ENCODE measurements around the gene HSD17B1. TPM values are rescaled to one million over a fixed set of nuclear protein-coding genes. Genes with fewer than 3 reads are reported as not detected.

Gene HSD17B1
- total RNA-seq, 1 donor from 2014 or later: 1.8 TPM

DNA sequence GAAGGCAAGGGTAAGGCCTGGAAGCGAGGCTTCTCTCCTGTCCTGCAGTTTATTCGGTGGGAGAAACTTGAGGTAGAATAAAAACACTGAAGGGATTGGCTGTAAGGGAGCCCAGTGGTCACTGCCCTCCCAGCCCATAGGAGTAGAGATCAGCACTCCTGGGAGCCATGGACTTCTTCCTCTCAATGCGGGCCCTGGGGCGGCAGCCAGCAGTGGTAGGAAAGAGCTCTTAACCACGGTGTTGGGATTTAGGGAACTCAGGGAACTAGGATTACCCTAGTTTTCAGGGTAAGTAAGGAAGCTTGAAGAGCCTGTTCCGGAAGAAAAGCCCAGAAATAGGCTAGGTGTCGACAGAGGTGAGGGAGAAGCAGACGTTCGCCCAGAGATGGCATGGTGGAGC lies 40.5 kb upstream of the HSD17B1 start:
- TF ChIP-seq, protein P1, sequence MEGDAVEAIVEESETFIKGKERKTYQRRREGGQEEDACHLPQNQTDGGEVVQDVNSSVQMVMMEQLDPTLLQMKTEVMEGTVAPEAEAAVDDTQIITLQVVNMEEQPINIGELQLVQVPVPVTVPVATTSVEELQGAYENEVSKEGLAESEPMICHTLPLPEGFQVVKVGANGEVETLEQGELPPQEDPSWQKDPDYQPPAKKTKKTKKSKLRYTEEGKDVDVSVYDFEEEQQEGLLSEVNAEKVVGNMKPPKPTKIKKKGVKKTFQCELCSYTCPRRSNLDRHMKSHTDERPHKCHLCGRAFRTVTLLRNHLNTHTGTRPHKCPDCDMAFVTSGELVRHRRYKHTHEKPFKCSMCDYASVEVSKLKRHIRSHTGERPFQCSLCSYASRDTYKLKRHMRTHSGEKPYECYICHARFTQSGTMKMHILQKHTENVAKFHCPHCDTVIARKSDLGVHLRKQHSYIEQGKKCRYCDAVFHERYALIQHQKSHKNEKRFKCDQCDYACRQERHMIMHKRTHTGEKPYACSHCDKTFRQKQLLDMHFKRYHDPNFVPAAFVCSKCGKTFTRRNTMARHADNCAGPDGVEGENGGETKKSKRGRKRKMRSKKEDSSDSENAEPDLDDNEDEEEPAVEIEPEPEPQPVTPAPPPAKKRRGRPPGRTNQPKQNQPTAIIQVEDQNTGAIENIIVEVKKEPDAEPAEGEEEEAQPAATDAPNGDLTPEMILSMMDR (IDR thresholded peaks at IDR 0.05; ENCODE audit: insufficient read depth, low read length, poor library complexity, severe bottlenecking): no peak
- Histone ChIP-seq H3K36me3 (ENCODE audit: control insufficient read depth, insufficient read depth, low read length) (peaks cover 2% of the 10 kb centered on the region), H3K4me3 (ENCODE audit: low read depth, low read length) (no peak overlapping the region), H3K27me3 (ENCODE audit: control insufficient read depth, insufficient read depth, low read length) (no peaks in the 10 kb centered on the region)
- no peak for DNase-seq (ENCODE audit: low read depth)

DNA sequence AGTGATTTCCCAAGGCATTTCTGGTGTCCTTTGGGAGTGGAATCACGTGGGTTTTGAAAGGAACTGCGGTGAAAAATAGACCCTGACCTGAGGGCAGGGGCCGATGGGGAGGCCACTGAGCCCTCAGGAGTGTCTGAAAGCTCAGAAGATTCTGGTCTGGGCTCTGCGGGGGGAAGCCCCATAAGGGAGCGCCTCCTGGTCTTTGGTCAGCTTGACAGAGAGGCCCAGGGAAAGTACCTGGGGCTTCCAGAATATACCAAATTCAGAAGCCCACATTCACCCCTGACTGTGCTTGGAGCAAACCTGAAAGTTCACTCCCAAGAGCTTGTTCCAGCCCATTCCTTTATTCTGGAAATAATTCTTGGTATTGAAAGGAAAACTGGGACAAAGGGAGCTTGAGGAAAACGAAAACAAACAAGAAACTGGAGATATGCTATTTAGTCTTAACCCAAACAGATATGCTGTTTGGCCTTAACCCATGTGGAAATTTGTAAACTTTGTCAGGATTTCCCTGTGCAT lies 39.9 kb upstream of the HSD17B1 start:
- no peak for DNase-seq (ENCODE audit: low read depth)
- TF ChIP-seq, protein P1 (IDR thresholded peaks at IDR 0.05; ENCODE audit: insufficient read depth, low read length, poor library complexity, severe bottlenecking): no peak
- H3K36me3 ChIP-seq (ENCODE audit: control insufficient read depth, insufficient read depth, low read length): peaks cover 2% of the 10 kb centered on the region
- H3K27me3 ChIP-seq (ENCODE audit: control insufficient read depth, insufficient read depth, low read length): no peaks in the 10 kb centered on the region
- H3K4me3 ChIP-seq (ENCODE audit: low read depth, low read length): no peak overlapping the region

DNA sequence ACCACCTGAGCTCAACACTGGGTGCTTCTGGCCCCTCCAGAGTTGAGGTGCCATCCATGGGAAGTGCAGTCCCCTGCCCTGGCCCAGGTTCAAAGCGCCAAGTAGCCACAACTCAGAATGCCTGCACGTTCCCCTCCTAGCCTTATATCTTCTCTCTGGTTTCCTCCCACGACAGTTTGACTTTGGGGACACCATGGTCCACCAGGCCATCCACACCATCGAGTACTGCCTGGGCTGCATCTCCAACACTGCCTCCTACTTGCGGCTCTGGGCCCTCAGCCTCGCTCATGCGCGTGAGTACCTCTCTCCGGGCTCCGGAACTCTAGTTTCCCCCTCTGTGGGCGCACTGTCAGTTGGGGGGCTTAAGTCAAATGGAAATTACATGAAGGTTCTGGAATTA lies 39.0 kb upstream of the HSD17B1 start:
- DNase-seq (ENCODE audit: low read depth): no peak
- TF ChIP-seq, protein P1 (IDR thresholded peaks at IDR 0.05; ENCODE audit: insufficient read depth, low read length, poor library complexity, severe bottlenecking): no peak

DNA sequence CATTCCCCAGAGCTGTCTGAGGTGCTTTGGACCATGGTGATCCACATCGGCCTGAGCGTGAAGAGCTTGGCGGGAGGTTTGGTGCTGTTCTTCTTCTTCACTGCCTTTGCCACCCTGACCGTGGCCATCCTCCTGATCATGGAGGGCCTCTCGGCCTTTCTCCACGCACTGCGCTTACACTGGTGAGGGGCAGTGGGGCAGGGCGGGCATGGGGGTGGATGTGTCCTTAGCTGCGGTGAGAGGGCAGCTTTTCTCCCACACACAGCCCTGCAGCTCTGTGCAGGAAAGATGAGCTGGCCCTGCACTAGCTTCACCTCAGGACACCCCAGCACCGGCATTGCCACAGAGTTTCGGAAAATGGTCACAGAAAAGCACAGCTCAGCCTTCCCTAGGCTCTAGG lies 38.4 kb upstream of the HSD17B1 start:
- DNase-seq (ENCODE audit: low read depth): no peak
- no peak overlapping the region for H3K4me3 ChIP-seq (ENCODE audit: low read depth, low read length)
- H3K27me3 ChIP-seq (ENCODE audit: control insufficient read depth, insufficient read depth, low read length): no peaks in the 10 kb centered on the region
- TF ChIP-seq, protein P1 (IDR thresholded peaks at IDR 0.05; ENCODE audit: insufficient read depth, low read length, poor library complexity, severe bottlenecking): no peak
- H3K36me3 ChIP-seq (ENCODE audit: control insufficient read depth, insufficient read depth, low read length): no peaks in the 10 kb centered on the region

More for the DNA sequence above, 39.0 kb upstream of the HSD17B1 start:
- no peak overlapping the region for H3K4me3 ChIP-seq (ENCODE audit: low read depth, low read length)
- H3K27me3 ChIP-seq (ENCODE audit: control insufficient read depth, insufficient read depth, low read length): no peaks in the 10 kb centered on the region
- no peaks in the 10 kb centered on the region for H3K36me3 ChIP-seq (ENCODE audit: control insufficient read depth, insufficient read depth, low read length)

DNA sequence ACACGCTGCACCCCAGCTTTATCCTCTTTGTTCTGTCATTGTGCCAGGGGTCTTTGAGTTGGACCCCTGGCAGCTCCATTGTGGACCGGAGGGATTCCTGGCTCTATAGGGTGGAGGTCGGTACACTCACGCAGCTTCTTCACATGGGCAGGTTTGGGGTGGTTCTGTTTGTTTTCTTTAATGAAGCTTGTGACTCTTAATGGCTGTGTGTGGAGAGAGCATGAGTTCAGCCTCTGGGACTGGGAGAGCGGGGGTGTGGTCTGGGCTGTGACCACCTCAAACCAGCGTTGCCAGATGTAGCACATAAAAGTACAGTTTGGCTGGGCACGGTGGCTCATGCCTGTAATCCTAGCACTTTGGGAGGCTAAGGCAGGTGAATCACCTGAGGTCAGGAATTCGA lies 37.9 kb upstream of the HSD17B1 start:
- Histone ChIP-seq H3K4me3 (ENCODE audit: low read depth, low read length) (no peak overlapping the region), H3K27me3 (ENCODE audit: control insufficient read depth, insufficient read depth, low read length) (no peaks in the 10 kb centered on the region), H3K36me3 (ENCODE audit: control insufficient read depth, insufficient read depth, low read length) (no peaks in the 10 kb centered on the region)
- no peak for DNase-seq (ENCODE audit: low read depth)
- TF ChIP-seq, protein P1 (IDR thresholded peaks at IDR 0.05; ENCODE audit: insufficient read depth, low read length, poor library complexity, severe bottlenecking): no peak

DNA sequence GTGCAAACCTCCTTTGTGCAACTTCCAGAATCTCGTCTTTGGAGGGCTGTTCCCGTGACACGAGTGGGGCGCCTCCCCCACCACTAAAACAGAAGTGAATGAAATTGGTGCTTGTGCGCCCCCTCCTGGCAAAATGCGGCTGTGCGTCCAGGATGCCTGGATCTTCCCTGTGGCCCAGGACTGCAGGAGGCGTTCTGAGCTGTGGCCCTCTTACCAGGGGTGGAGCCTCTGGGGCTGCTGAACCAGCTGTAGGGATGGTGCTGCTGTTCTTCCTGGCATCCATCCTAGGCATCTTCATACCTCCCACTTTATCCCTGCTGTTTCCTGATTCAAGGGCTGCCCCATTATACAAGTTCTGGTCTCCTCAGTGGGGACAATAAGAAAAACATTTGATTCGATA lies 35.2 kb upstream of the HSD17B1 start:
- TF ChIP-seq, protein P1 (IDR thresholded peaks at IDR 0.05; ENCODE audit: insufficient read depth, low read length, poor library complexity, severe bottlenecking): peak; percentile 90
- no peak overlapping the region for H3K4me3 ChIP-seq (ENCODE audit: low read depth, low read length)
- DNase-seq (ENCODE audit: low read depth): no peak
- no peaks in the 10 kb centered on the region for H3K36me3 ChIP-seq (ENCODE audit: control insufficient read depth, insufficient read depth, low read length)
- H3K27me3 ChIP-seq (ENCODE audit: control insufficient read depth, insufficient read depth, low read length): no peaks in the 10 kb centered on the region
